IMR-90 (cell line): ENCODE measurements around the gene RAB11B.
"Not testable (repeated sequence)": the region's sequence is repeated elsewhere in the genome, so short reads cannot be mapped to it uniquely, and the experiment has no call there.

Experiments
- BHLHE40 ChIP-seq: fragments of 150-350 bp; IDR thresholded peaks from 2 replicates; pipeline ENCODE4 v1.6.1; 2016; ENCODE audit warnings: mild to moderate bottlenecking, low read depth, low read length
- CEBPB ChIP-seq: IDR thresholded peaks from 2 replicates; pipeline ENCODE4 v1.6.1; 2012; ENCODE audit warnings: low read depth, low read length, improper control_type of control experiment
- CTCF ChIP-seq: conservative IDR thresholded peaks from 2 replicates; pipeline ENCODE4 v1.5.1; 2012; ENCODE audit warnings: mild to moderate bottlenecking, low read depth, low read length, improper control_type of control experiment
- MAFK ChIP-seq: IDR thresholded peaks from 2 replicates; pipeline ENCODE4 v1.6.1; 2012; ENCODE audit warnings: low read depth, low read length, improper control_type of control experiment
- MXI1 ChIP-seq: IDR thresholded peaks from 2 replicates; pipeline ENCODE4 v1.6.1; 2012; ENCODE audit warnings: low read depth, mild to moderate bottlenecking, low read length, moderate library complexity, borderline replicate concordance
- POLR2A ChIP-seq: IDR thresholded peaks from 2 replicates; pipeline ENCODE4 v1.6.1; 2012; ENCODE audit warnings: mild to moderate bottlenecking, low read depth, low read length
- RAD21 ChIP-seq: IDR thresholded peaks from 2 replicates; pipeline ENCODE4 v1.6.1; 2012; ENCODE audit warnings: low read length, improper control_type of control experiment
- SMC3 ChIP-seq: fragments of 150-350 bp; IDR thresholded peaks from 2 replicates; pipeline ENCODE4 v1.6.1; 2016; ENCODE audit warnings: low read depth, mild to moderate bottlenecking, antibody characterized with exemption, low read length, moderate library complexity
- TF ChIP-seq, protein P1 (sequence below): fragments of 150-350 bp; IDR thresholded peaks from 2 replicates; pipeline ENCODE4 v1.6.1; 2017; ENCODE audit warnings: mild to moderate bottlenecking, antibody characterized with exemption, low read length, low read depth

DNA sequence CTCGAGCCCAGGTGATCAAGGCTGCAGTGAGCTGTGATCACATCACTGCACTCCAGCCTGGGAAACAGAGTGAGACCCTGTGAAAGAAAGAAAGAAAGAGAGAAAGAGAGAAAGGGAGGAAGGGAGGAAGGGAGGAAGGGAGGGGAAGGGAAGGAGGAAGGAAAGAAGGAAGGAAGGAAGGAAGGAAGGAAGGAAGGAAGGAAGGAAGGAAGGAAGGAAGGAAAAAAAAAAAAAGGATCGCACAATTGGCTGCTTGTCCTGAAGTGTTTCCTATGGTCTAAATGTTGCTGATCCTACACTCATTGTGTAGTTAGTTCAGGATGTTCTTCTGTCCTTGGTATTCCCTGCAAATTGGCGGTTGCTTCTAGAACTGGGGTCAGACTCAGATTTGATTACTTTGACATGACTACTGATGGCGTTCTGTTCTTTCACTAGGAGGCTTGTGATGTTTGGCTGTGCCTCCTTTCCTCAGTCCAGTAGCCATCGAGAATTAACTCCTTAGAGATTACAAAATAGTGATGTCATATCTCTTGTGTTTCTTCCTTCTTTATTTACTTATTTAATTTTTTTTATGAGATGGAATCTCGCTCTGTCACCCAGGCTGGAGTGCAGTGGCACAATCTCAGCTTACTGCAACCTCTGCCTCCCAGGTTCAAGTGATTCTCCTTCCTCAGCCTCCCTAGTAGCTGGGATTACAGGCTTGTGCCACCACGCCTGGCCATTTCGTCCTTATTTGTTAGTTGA is 40.4 kb upstream of the RAB11B start:
- TF ChIP-seq CEBPB, CTCF, MAFK, POLR2A, SMC3, BHLHE40, RAD21, MXI1: not testable (repeated sequence)
- TF ChIP-seq, protein P1, sequence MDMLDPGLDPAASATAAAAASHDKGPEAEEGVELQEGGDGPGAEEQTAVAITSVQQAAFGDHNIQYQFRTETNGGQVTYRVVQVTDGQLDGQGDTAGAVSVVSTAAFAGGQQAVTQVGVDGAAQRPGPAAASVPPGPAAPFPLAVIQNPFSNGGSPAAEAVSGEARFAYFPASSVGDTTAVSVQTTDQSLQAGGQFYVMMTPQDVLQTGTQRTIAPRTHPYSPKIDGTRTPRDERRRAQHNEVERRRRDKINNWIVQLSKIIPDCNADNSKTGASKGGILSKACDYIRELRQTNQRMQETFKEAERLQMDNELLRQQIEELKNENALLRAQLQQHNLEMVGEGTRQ = not testable (repeated sequence)
